Spleen (tissue), 11 donors: ENCODE results near the gene C11orf42. TPM values are rescaled to one million over a fixed set of nuclear protein-coding genes. Genes with fewer than 3 reads are reported as not detected.

Experiments
- DNase-seq: peaks from one replicate; pipeline ENCODE4 v3.0.0-alpha.2; 2020
- H3K27ac ChIP-seq, 8 donors: fragments of 200-600 bp; sonication (generic) in 7 of 8; 1 replicate in 4 of 8; 2 replicates in 4 of 8; pipeline versions ENCODE4 v1.5.0 to v1.8.0; 2016 to 2021; ENCODE audit warnings: inconsistent platforms in 4 of 8, mild to moderate bottlenecking in 4 of 8, moderate library complexity in 1 of 8
- H3K27me3 ChIP-seq, 7 donors: fragments of 200-600 bp; sonication (generic) in 6 of 7; replicated peaks in 1 of 7; 1 replicate in 4 of 7; 2 replicates in 3 of 7; pipeline versions ENCODE4 v1.5.0 to v1.8.0; 2016 to 2021; ENCODE audit warnings: inconsistent platforms in 3 of 7, mild to moderate bottlenecking in 1 of 7
- H3K36me3 ChIP-seq, 6 donors: fragments of 200-600 bp; sonication (generic) in 5 of 6; 1 replicate in 4 of 6; 2 replicates in 2 of 6; pipeline versions ENCODE4 v1.5.0 to v1.8.0; 2016 to 2021; ENCODE audit warnings: inconsistent platforms in 2 of 6
- H3K4me1 ChIP-seq, 6 donors: fragments of 200-600 bp; sonication (generic) in 5 of 6; 1 replicate in 3 of 6; 2 replicates in 3 of 6; pipeline versions ENCODE4 v1.5.0 to v1.8.0; 2016 to 2021; ENCODE audit warnings: inconsistent platforms in 3 of 6
- H3K4me3 ChIP-seq, 8 donors: fragments of 200-600 bp; sonication (generic) in 7 of 8; 1 replicate in 4 of 8; 2 replicates in 4 of 8; pipeline versions ENCODE4 v1.5.0 to v1.8.0; 2016 to 2021; ENCODE audit warnings: inconsistent platforms in 4 of 8, mild to moderate bottlenecking in 4 of 8, moderate library complexity in 2 of 8
- H3K9me3 ChIP-seq, 8 donors: fragments of 200-600 bp; sonication (generic) in 7 of 8; 1 replicate in 4 of 8; 2 replicates in 4 of 8; pipeline versions ENCODE4 v1.5.0 to v1.8.0; 2016 to 2021; ENCODE audit warnings: inconsistent platforms in 4 of 8
- CTCF ChIP-seq, 11 experiments: fragments of 200-600 bp in 7 of 11; fragments of 450-650 bp in 4 of 11; sonication (generic) in 4 of 11; IDR thresholded peaks in 8 of 11; conservative IDR thresholded peaks in 3 of 11; 1 replicate in 7 of 11; 2 replicates in 4 of 11; pipeline versions ENCODE4 v1.4.0 to v1.8.0; 2016 to 2021; ENCODE audit warnings: antibody characterized with exemption in 11 of 11, inconsistent platforms in 4 of 11, mild to moderate bottlenecking in 1 of 11
- POLR2A ChIP-seq, 3 donors: fragments of 450-650 bp; IDR thresholded peaks; one replicate each; pipeline ENCODE4 v1.5.1; 2017; ENCODE audit warnings: antibody characterized with exemption in 3 of 3, mild to moderate bottlenecking in 1 of 3
- POLR2AphosphoS5 ChIP-seq, 3 donors: sonication (generic); formaldehyde crosslinking; IDR thresholded peaks; one replicate each; pipeline ENCODE4 v1.5.1; 2017; ENCODE audit warnings: antibody characterized with exemption in 3 of 3
- WGBS, 5 donors: extraction: QIAGEN DNeasy Blood & Tissue Kit in 3 of 5; methylation state at CpG; one replicate each; pipeline versions ENCODE4 v1.1.5 to v1.1.7; 2013 to 2018; 5-methylcytosine and 5-hydroxymethylcytosine counted together
- intact Hi-C: fragments of 100-400 bp; cut with DNase I; formaldehyde crosslinking; loops from one replicate; pipeline ENCODE4 v1.15.0; 2023; ENCODE audit warnings: low total_unique reads
- polyA plus RNA-seq, 3 donors: library from polyadenylated mRNA; stranded (reverse); fragments of 200-250 nt; gene quantifications; one replicate each; pipeline ENCODE4 v1.2.1, GENCODE V29; 2013
- total RNA-seq, 7 donors: library from RNA; depleted of rRNA in 3 of 7; stranded (reverse); fragments of >200 nt in 3 of 7; fragmentation: NEBNext Ultra II Directional in 4 of 7; extraction: Animal tissue kit (Norgen Biotek cat#: 25700) in 4 of 7; gene quantifications; one replicate each; pipeline versions ENCODE4 v1.1.0 to v1.2.1, GENCODE V29; 2016 to 2021
- donor health status: healthy with polysubstance abuse.
- donor health status: DM: no; HTN: no; CAD: no; lungs with moderate emphysema.
- donor health status: DM: no; HTN: no; CAD: no.
- donor health status: Bipolar disorder and iron deficiency.
- donor health status: healthy.
- donor health status: DM: no; HTN: no; CAD: no.
- donor health status: DM: yes; HTN: yes; CAD: no.

Gene C11orf42
- total and polyA plus RNA-seq, 10 donors = not detected

GRCh38 chr11:6223854-6224253 is 18.5 kb downstream of the C11orf42 start:
- no peak overlapping the region for H3K27ac ChIP-seq
- TF ChIP-seq POLR2AphosphoS5 (IDR thresholded peaks at IDR 0.05) (peak in 1 of 3 donors; percentile 17), CTCF (IDR thresholded peaks at IDR 0.05 in 8 of 11, conservative IDR thresholded peaks at IDR 0.05 in 3 of 11) (no peak)
- peaks cover 10 to 59% (median 51%) of the 10 kb centered on the region in 6 donors for H3K36me3 ChIP-seq
- H3K9me3 ChIP-seq = no peaks in the 10 kb centered on the region
- no peak overlapping the region for H3K4me3 ChIP-seq
- H3K27me3 ChIP-seq = no peaks in the 10 kb centered on the region
- intact Hi-C loops = no loop called here
- 96 to 98% (median 97%) methylated on average over 16 to 17 of the region's 17 CpGs for WGBS, 5 donors
- H3K4me1 ChIP-seq = peaks cover 0 to 46% (median 13%) of the 10 kb centered on the region in 6 donors
- DNase-seq = peak; percentile 72

- no peak for DNase-seq
- peaks cover 10 to 53% (median 47%) of the 10 kb centered on the region in 6 donors for H3K36me3 ChIP-seq
- no peak overlapping the region for H3K4me3 ChIP-seq
- 96 to 100% (median 99%) methylated on average over 3 of the region's 3 CpGs; no CpG with 5 or more reads in 1 of the 5 donors for WGBS, 5 donors
- no peaks in the 10 kb centered on the region for H3K9me3 ChIP-seq
- TF ChIP-seq POLR2AphosphoS5 (IDR thresholded peaks at IDR 0.05) (no peak), POLR2A (IDR thresholded peaks at IDR 0.05) (no peak), CTCF (IDR thresholded peaks at IDR 0.05 in 8 of 11, conservative IDR thresholded peaks at IDR 0.05 in 3 of 11) (no peak)
- H3K27me3 ChIP-seq = no peaks in the 10 kb centered on the region
- intact Hi-C loops = no loop called here
- peaks cover 3 to 51% (median 17%) of the 10 kb centered on the region in 6 donors for H3K4me1 ChIP-seq
- no peak overlapping the region for H3K27ac ChIP-seq
These were observed 19.1 kb downstream of the C11orf42 start for GRCh38 chr11:6224421-6224820.

GRCh38 chr11:6225024-6225423 is 19.7 kb downstream of the C11orf42 start:
- intact Hi-C loops = no loop called here
- WGBS, 5 donors = 68 to 88% (median 86%) methylated on average over 1 of the region's 1 CpG
- DNase-seq = no peak
- Histone ChIP-seq H3K36me3 (peaks cover 10 to 47% (median 42%) of the 10 kb centered on the region in 6 donors), H3K4me1 (peaks cover 3 to 54% (median 20%) of the 10 kb centered on the region in 6 donors), H3K9me3 (no peaks in the 10 kb centered on the region), H3K4me3 (no peak overlapping the region), H3K27me3 (no peaks in the 10 kb centered on the region), H3K27ac (peak overlapping the region in 1 of 8 donors; percentile 71)
- TF ChIP-seq POLR2A (IDR thresholded peaks at IDR 0.05) = no peak
- no peak for TF ChIP-seq POLR2AphosphoS5 (IDR thresholded peaks at IDR 0.05)
- TF ChIP-seq CTCF (IDR thresholded peaks at IDR 0.05 in 8 of 11, conservative IDR thresholded peaks at IDR 0.05 in 3 of 11) = no peak

- no peak for DNase-seq
- Histone ChIP-seq H3K9me3 (no peaks in the 10 kb centered on the region), H3K4me3 (no peak overlapping the region), H3K4me1 (peaks cover 3 to 63% (median 27%) of the 10 kb centered on the region in 6 donors), H3K36me3 (peaks cover 10 to 38% (median 34%) of the 10 kb centered on the region in 6 donors), H3K27ac (peak overlapping the region in 5 of 8 donors; percentile 27 to 71 (median 55)), H3K27me3 (no peaks in the 10 kb centered on the region)
- no peak for TF ChIP-seq POLR2A (IDR thresholded peaks at IDR 0.05)
- TF ChIP-seq CTCF (IDR thresholded peaks at IDR 0.05 in 8 of 11, conservative IDR thresholded peaks at IDR 0.05 in 3 of 11) = no peak
- no peak for TF ChIP-seq POLR2AphosphoS5 (IDR thresholded peaks at IDR 0.05)
- 51 to 65% (median 54%) methylated on average over 2 of the region's 2 CpGs for WGBS, 5 donors
- intact Hi-C loops = no loop called here
These were observed 20.5 kb downstream of the C11orf42 start for GRCh38 chr11:6225896-6226295.
